Gastroesophageal sphincter (tissue), 3 donors: ENCODE results near the gene SREBF2.

ENCODE experiments used
- CTCF ChIP-seq, 4 experiments: fragments of 200-600 bp in 2 of 4; fragments of 450-650 bp in 2 of 4; sonication (generic) in 1 of 4; IDR thresholded peaks; one replicate each; pipeline ENCODE4 v1.5.1; 2017 to 2019; ENCODE audit warnings: antibody characterized with exemption in 4 of 4, mild to moderate bottlenecking in 2 of 4, moderate library complexity in 2 of 4
- POLR2AphosphoS5 ChIP-seq: sonication (generic); formaldehyde crosslinking; IDR thresholded peaks from one replicate; pipeline ENCODE4 v1.6.1; 2017; ENCODE audit warnings: antibody characterized with exemption

- no peak for TF ChIP-seq CTCF (IDR thresholded peaks at IDR 0.05)
- no peak for TF ChIP-seq POLR2AphosphoS5
Measured at GRCh38 chr22:41947424-41948080, 114.6 kb downstream of the SREBF2 start.
